ENCODE results near the gene MPHOSPH9. TPM values are rescaled to one million over a fixed set of nuclear protein-coding genes. Genes with fewer than 3 reads are reported as not detected.

MPHOSPH9 gene
- total and polyA plus RNA-seq, 2 of the 4 experiments (the other 2 are of a cell fraction): 7.6 to 17.0 TPM

GRCh38 chr12:123152833-123153232 is 80.1 kb downstream of the MPHOSPH9 start:
- H2AK9ac ChIP-seq (replicated peaks; ENCODE audit: low read depth, low read length, poor library complexity): no peak overlapping the region
- H2AK5ac ChIP-seq (ENCODE audit: low read depth, low read length): no peak overlapping the region
- ATAC-seq (ENCODE audit: low read depth) (no peak), DNase-seq (no peak)
- no peaks in the 10 kb centered on the region; the same call in 1 of the 2 replicates for H3K9me1 ChIP-seq (ENCODE audit: insufficient read depth, low read length)
- no peak overlapping the region for H4K5ac ChIP-seq (ENCODE audit: low read depth, low read length)
- no peak overlapping the region for H3K4me3 ChIP-seq (ENCODE audit: insufficient read depth, low read depth, low read length)
- no peak overlapping the region for H3K56ac ChIP-seq (ENCODE audit: extremely low read depth, insufficient read depth, low read length)
- TF ChIP-seq MAZ (IDR thresholded peaks at IDR 0.05; ENCODE audit: borderline replicate concordance, low read depth, low read length) (no peak), CHD1 (IDR thresholded peaks at IDR 0.05; ENCODE audit: low read depth, low read length) (no peak), NFE2L2 (IDR thresholded peaks at IDR 0.05; ENCODE audit: low read depth, low read length) (no peak), BHLHE40 (IDR thresholded peaks at IDR 0.05; ENCODE audit: low read depth, low read length) (no peak), ELK1 (IDR thresholded peaks at IDR 0.05; ENCODE audit: borderline replicate concordance, low read depth, low read length) (no peak), CEBPB (IDR thresholded peaks at IDR 0.05; ENCODE audit: low read depth, low read length) (no peak), RAD21 (IDR thresholded peaks at IDR 0.05; ENCODE audit: low read length) (no peak)
- H2AFZ ChIP-seq (replicated peaks; ENCODE audit: low read length, poor library complexity): no peak overlapping the region
- ChIA-PET CTCF (no interaction called here), POLR2A (ENCODE audit: unreplicated experiment) (no interaction called here)
- intact Hi-C loops (cut with micrococcal nuclease): no loop called here
- no peak overlapping the region for H4K8ac ChIP-seq (ENCODE audit: low read depth in 2 of 2, low read length in 2 of 2)
- no peak overlapping the region for H2BK15ac ChIP-seq (ENCODE audit: low read depth, low read length)
- no peak overlapping the region for H3K14ac ChIP-seq (replicated peaks; ENCODE audit: low read depth, low read length)
- peaks cover 7% of the 10 kb centered on the region for H3K36me3 ChIP-seq (ENCODE audit: control insufficient read depth, insufficient read depth, low read length)
- peaks cover 15% of the 10 kb centered on the region for H3K4me1 ChIP-seq (ENCODE audit: control insufficient read depth, insufficient read depth, low read length)
- no peak overlapping the region for H3K27ac ChIP-seq (ENCODE audit: insufficient read depth, low read length)
- no peak overlapping the region for H4K91ac ChIP-seq (ENCODE audit: insufficient read depth, low read depth, low read length)
- in situ Hi-C loops (cut with MboI; ENCODE audit: low sequenced_read_pairs): no loop called here
- H3K18ac ChIP-seq (ENCODE audit: low read depth, low read length): no peak overlapping the region
- no peak overlapping the region for H3K23ac ChIP-seq (ENCODE audit: low read depth, low read length)
- H3K9me3 ChIP-seq (ENCODE audit: control insufficient read depth, insufficient read depth, low read length): no peaks in the 10 kb centered on the region
- no peak overlapping the region for H3K4me2 ChIP-seq (ENCODE audit: low read depth, low read length)
- no peak overlapping the region for H2BK5ac ChIP-seq (ENCODE audit: low read depth, low read length, poor library complexity, severe bottlenecking)
- dilution Hi-C loops (cut with HindIII; ENCODE audit: low sequenced_read_pairs, unreplicated experiment): no loop called here
- H2BK20ac ChIP-seq (ENCODE audit: low read depth, low read length): no peak overlapping the region
- no peak overlapping the region for H2BK120ac ChIP-seq (ENCODE audit: low read depth, low read length)
- H3K79me1 ChIP-seq (ENCODE audit: low read depth in 1 of 2, low read length in 2 of 2): peaks cover 0 to 27% of the 10 kb centered on the region in 2 experiments
- WGBS, 2 experiments (ENCODE audit: extremely low coverage in 2 of 2, insufficient read length in 1 of 2): no CpG with 5 or more reads among the region's 3 CpGs
- no peak overlapping the region for H3K9ac ChIP-seq (ENCODE audit: low read depth, low read length)
- no TSS peak for BruUV-seq (replicated peaks)
- H4K20me1 ChIP-seq (ENCODE audit: insufficient read depth, low read length): no peaks in the 10 kb centered on the region
- H3K27me3 ChIP-seq (ENCODE audit: control insufficient read depth, insufficient read depth, low read length): no peaks in the 10 kb centered on the region
- no peak overlapping the region for H3K4ac ChIP-seq (ENCODE audit: low read depth, low read length)

Data from IMR-90 (cell line).